ENCODE data around the gene BIN1. TPM values are rescaled to one million over a fixed set of nuclear protein-coding genes. Genes with fewer than 3 reads are reported as not detected.

Gene BIN1
- total RNA-seq, 1 experiment from 2014 or later: 42.5 TPM

- TF ChIP-seq, protein P1, sequence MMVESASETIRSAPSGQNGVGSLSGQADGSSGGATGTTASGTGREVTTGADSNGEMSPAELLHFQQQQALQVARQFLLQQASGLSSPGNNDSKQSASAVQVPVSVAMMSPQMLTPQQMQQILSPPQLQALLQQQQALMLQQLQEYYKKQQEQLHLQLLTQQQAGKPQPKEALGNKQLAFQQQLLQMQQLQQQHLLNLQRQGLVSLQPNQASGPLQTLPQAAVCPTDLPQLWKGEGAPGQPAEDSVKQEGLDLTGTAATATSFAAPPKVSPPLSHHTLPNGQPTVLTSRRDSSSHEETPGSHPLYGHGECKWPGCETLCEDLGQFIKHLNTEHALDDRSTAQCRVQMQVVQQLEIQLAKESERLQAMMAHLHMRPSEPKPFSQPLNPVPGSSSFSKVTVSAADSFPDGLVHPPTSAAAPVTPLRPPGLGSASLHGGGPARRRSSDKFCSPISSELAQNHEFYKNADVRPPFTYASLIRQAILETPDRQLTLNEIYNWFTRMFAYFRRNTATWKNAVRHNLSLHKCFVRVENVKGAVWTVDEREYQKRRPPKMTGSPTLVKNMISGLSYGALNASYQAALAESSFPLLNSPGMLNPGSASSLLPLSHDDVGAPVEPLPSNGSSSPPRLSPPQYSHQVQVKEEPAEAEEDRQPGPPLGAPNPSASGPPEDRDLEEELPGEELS (CRISPR knock-in tag; IDR thresholded peaks at IDR 0.05): no peak
- TF ChIP-seq, protein P2, sequence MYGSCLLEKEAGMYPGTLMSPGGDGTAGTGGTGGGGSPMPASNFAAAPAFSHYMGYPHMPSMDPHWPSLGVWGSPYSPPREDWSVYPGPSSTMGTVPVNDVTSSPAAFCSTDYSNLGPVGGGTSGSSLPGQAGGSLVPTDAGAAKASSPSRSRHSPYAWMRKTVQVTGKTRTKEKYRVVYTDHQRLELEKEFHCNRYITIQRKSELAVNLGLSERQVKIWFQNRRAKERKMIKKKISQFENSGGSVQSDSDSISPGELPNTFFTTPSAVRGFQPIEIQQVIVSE (CRISPR knock-in tag; IDR thresholded peaks at IDR 0.05; ENCODE audit: borderline replicate concordance): no peak
- TF ChIP-seq ZNF138 (CRISPR knock-in tag; conservative IDR thresholded peaks at IDR 0.05): no peak
Observed at GRCh38 chr2:127055786-127056076, 51.2 kb downstream of the BIN1 start (continued).

DNA sequence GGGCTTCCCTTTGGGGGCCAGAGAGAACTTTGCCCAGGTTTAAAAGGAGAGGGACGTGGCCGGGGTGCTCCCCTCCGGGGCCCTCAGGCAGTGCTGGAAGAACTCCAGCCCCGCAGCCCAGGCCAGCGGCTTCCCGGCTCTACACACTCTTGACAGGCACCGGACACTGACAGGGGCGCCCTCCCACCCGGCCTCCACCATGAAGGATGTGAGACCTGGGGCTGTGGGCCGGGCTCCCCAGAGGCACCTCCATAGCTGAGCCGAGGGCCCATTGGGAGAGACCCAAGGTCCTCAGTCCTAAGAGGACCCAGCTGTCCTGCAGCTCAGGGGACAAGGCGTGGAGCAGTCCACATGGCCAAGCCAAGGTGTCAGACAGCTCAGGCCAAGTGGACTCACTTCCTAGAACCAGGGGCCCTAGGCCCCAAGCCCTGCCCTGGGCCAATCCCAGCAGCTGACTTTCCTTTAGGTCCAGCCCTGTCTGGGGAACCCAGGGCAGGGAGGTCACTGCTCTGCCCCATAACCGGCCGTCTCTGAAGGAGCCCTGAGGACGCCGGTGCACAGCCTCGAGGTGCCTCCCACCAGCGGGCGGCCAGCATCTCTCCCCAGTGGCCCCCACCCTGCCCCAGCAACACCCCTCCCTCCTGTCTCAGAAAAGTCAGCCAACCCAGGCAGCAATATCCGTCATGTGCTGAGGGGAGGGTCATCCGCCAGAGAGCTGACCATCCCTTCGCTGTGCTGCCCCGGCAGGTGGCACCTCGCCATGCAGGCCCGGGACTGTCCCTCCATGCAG is 51.8 kb downstream of the BIN1 start:
- Mint-ChIP-seq H3K27me3 (ENCODE audit: low read depth) (no peaks in the 10 kb centered on the region), H3K4me1 (no peaks in the 10 kb centered on the region; the same call in 1 of the 2 replicates), H3K36me3 (0 out of 2 replicates have a peak, but pooled peaks cover 3% of the 10 kb centered on the region), H3K9me3 (no peaks in the 10 kb centered on the region), H3K4me3 (no peak overlapping the region), H3K27ac (no peak overlapping the region)
- ChIA-PET CTCF (interaction anchor here (2.9 kb wide), 1 partner anchor 12 kb away, joined by 15 read pairs; no protein-coding TSS in a partner anchor), POLR2A (no interaction called here)
- TF ChIP-seq SOX15 (CRISPR knock-in tag; IDR thresholded peaks at IDR 0.05): no peak
- ATAC-seq (no peak), DNase-seq (ENCODE audit: low spot score) (no peak)

GRCh38 chr2:127054604-127054930 is 52.4 kb downstream of the BIN1 start:
- no peak overlapping the region for H3K27ac Mint-ChIP-seq
- no peak for ATAC-seq
- no peak for DNase-seq (ENCODE audit: low spot score)
- 0 out of 2 replicates have a peak, but pooled peaks cover 3% of the 10 kb centered on the region for H3K36me3 Mint-ChIP-seq
- CTCF ChIA-PET: interaction anchor here (2.9 kb wide), 1 partner anchor 13 kb away, joined by 15 read pairs; no protein-coding TSS in a partner anchor
- no peaks in the 10 kb centered on the region; the same call in 1 of the 2 replicates for H3K4me1 Mint-ChIP-seq
- H3K4me3 Mint-ChIP-seq: no peak overlapping the region
- POLR2A ChIA-PET: no interaction called here
- no peaks in the 10 kb centered on the region for H3K27me3 Mint-ChIP-seq (ENCODE audit: low read depth)
- H3K9me3 Mint-ChIP-seq: no peaks in the 10 kb centered on the region
- TF ChIP-seq, protein P3, sequence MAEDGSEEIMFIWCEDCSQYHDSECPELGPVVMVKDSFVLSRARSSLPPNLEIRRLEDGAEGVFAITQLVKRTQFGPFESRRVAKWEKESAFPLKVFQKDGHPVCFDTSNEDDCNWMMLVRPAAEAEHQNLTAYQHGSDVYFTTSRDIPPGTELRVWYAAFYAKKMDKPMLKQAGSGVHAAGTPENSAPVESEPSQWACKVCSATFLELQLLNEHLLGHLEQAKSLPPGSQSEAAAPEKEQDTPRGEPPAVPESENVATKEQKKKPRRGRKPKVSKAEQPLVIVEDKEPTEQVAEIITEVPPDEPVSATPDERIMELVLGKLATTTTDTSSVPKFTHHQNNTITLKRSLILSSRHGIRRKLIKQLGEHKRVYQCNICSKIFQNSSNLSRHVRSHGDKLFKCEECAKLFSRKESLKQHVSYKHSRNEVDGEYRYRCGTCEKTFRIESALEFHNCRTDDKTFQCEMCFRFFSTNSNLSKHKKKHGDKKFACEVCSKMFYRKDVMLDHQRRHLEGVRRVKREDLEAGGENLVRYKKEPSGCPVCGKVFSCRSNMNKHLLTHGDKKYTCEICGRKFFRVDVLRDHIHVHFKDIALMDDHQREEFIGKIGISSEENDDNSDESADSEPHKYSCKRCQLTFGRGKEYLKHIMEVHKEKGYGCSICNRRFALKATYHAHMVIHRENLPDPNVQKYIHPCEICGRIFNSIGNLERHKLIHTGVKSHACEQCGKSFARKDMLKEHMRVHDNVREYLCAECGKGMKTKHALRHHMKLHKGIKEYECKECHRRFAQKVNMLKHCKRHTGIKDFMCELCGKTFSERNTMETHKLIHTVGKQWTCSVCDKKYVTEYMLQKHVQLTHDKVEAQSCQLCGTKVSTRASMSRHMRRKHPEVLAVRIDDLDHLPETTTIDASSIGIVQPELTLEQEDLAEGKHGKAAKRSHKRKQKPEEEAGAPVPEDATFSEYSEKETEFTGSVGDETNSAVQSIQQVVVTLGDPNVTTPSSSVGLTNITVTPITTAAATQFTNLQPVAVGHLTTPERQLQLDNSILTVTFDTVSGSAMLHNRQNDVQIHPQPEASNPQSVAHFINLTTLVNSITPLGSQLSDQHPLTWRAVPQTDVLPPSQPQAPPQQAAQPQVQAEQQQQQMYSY (CRISPR knock-in tag; IDR thresholded peaks at IDR 0.05): no peak
- TF ChIP-seq HMGXB4 (CRISPR knock-in tag; IDR thresholded peaks at IDR 0.05): no peak
- TF ChIP-seq TEAD4 (CRISPR knock-in tag; IDR thresholded peaks at IDR 0.05): no peak
- no peak for TF ChIP-seq ZNF121 (CRISPR knock-in tag; IDR thresholded peaks at IDR 0.05)
- TF ChIP-seq ETV6 (CRISPR knock-in tag; IDR thresholded peaks at IDR 0.05): no peak
- TF ChIP-seq CTCF (IDR thresholded peaks at IDR 0.05): no peak
- TF ChIP-seq ZNF281 (CRISPR knock-in tag; IDR thresholded peaks at IDR 0.05): no peak
- no peak for TF ChIP-seq RELA (CRISPR knock-in tag; IDR thresholded peaks at IDR 0.05; ENCODE audit: borderline replicate concordance)
- no peak for TF ChIP-seq NFYB (CRISPR knock-in tag; conservative IDR thresholded peaks at IDR 0.05; ENCODE audit: low read depth)
- TF ChIP-seq, protein P4, sequence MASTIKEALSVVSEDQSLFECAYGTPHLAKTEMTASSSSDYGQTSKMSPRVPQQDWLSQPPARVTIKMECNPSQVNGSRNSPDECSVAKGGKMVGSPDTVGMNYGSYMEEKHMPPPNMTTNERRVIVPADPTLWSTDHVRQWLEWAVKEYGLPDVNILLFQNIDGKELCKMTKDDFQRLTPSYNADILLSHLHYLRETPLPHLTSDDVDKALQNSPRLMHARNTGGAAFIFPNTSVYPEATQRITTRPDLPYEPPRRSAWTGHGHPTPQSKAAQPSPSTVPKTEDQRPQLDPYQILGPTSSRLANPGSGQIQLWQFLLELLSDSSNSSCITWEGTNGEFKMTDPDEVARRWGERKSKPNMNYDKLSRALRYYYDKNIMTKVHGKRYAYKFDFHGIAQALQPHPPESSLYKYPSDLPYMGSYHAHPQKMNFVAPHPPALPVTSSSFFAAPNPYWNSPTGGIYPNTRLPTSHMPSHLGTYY (CRISPR knock-in tag; IDR thresholded peaks at IDR 0.05): no peak
- TF ChIP-seq ZNF416 (CRISPR knock-in tag; IDR thresholded peaks at IDR 0.05): no peak
- no peak for TF ChIP-seq CBFB (CRISPR knock-in tag; IDR thresholded peaks at IDR 0.05; ENCODE audit: low read depth)
- TF ChIP-seq, protein P5, sequence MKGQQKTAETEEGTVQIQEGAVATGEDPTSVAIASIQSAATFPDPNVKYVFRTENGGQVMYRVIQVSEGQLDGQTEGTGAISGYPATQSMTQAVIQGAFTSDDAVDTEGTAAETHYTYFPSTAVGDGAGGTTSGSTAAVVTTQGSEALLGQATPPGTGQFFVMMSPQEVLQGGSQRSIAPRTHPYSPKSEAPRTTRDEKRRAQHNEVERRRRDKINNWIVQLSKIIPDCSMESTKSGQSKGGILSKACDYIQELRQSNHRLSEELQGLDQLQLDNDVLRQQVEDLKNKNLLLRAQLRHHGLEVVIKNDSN (CRISPR knock-in tag; IDR thresholded peaks at IDR 0.05): no peak
